Breast epithelium (tissue), 3 donors: Measurements from ENCODE around the gene PIK3R2.

Source experiments
- CTCF ChIP-seq, 3 donors: fragments of 450-650 bp; IDR thresholded peaks; one replicate each; pipeline ENCODE4 v1.5.1; 2016 to 2017; ENCODE audit warnings: antibody characterized with exemption in 3 of 3, mild to moderate bottlenecking in 3 of 3, moderate library complexity in 3 of 3
- POLR2A ChIP-seq: fragments of 450-650 bp; IDR thresholded peaks from one replicate; pipeline ENCODE4 v1.6.1; 2016; ENCODE audit warnings: antibody characterized with exemption, mild to moderate bottlenecking, moderate library complexity

- TF ChIP-seq POLR2A (no peak), CTCF (IDR thresholded peaks at IDR 0.05) (no peak)
Measured at GRCh38 chr19:18196511-18196845, 43.5 kb downstream of the PIK3R2 start.
